ENCODE results near the gene INAFM1.
"Not testable (repeated sequence)": the region's sequence is repeated elsewhere in the genome, so short reads cannot be mapped to it uniquely, and the experiment has no call there.

The INAFM1 gene

GRCh38 chr19:47271949-47272348 lies 2.7 kb upstream of the INAFM1 start:
- no peak for DNase-seq

DNA sequence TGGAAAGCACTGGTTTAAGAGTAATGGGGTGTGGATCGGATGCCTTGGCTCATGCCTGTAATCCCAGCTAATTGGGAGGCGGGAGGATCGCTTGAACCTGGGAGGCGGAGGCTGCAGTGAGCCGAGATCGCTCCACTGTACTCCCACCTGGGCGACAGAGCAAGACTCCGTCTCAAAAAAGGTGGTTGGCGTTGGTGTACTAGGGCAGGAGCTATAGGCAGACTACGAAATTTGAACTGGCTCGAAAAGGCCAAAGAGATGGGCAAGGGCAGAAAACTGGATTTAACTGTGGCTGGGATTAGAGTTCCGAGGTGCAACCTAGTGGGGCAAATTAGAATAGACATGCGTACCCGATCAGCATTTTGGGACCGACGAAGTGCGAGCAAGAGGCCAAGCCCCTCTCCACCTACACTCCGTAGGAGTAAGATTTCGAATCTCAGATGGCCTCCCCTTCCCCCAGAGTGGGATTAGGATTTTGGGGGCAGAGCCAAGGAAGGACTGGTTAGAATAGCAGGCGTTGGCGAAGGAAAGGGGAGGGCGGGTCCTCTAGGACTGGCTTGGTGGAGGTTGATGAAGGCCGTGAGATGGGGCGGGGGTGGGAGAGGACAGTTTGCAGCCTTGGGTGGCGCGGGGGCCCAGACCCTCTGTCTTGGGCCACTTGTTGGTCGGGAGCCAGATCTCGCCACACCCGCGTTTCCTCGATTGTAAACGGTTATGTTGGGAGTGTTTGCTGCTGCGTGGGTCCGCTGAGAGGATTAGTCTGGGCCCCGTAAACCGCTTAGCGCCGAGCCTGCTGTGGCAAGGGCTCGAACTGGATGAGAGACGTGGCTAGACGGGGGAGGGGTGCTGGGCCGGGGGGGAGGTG lies 2.0 kb upstream of the INAFM1 start:
- DNase-seq = no peak

GRCh38 chr19:47273313-47274070 lies 1.2 kb upstream of the INAFM1 start:
- peak; percentile 83 to 88 for DNase-seq

GRCh38 chr19:47274891-47275761 lies 441 bp downstream of the INAFM1 start:
- peak in 1 of 2 experiments; percentile 27 for DNase-seq

DNA sequence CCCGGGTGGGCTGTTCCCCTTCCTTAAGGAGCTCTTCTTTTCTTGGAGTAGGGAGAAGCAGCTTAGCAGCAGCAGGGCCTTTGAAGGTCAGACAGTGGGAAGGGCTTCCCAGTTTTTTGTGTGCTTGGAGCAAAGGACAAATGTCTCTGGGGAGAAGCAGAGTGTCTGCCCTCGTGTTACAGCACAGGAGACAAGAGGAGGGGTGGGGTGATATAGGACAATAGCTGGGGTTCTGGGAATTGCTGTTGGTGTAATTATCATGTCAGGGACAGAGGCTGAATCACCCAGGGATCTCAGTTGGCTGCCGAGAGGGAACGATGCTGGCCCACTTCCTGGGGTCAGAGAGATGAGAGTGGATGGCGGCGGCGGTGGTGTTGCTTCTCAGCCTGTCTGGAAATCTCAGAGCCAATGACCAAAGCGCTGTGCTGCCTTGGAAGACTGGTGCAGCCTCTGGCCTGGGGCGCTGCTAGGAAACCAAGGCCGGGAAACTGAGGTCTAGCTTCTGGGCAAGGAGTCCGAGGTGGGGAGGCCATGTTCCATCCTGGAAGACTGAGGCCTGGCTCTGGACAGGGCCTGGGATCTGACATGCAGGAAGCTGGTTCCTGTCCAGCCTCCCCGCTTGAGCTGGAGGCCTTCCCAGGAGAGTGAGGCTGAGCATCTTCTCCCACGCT lies 1.2 kb downstream of the INAFM1 start:
- no peak for DNase-seq

DNA sequence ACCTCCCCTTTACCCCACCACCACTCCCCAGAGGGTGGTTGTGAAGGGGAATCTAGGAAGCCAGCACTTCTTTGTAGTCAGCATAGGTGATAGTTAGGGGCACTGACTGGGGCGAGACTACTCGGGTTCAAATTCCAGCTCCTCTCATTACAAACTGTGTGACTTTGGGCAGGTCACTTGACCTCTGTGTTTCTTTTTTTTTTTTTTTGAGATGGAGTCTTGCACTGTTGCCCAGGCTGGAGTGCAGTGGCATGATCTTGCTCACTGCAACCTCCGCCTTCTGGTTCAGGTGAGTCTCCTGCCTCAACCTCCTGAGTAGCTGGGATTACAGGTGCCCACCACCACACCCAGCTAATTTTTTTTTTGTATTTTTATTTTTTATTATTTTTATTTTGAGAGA lies 1.8 kb downstream of the INAFM1 start:
- not testable (repeated sequence) for DNase-seq

DNA sequence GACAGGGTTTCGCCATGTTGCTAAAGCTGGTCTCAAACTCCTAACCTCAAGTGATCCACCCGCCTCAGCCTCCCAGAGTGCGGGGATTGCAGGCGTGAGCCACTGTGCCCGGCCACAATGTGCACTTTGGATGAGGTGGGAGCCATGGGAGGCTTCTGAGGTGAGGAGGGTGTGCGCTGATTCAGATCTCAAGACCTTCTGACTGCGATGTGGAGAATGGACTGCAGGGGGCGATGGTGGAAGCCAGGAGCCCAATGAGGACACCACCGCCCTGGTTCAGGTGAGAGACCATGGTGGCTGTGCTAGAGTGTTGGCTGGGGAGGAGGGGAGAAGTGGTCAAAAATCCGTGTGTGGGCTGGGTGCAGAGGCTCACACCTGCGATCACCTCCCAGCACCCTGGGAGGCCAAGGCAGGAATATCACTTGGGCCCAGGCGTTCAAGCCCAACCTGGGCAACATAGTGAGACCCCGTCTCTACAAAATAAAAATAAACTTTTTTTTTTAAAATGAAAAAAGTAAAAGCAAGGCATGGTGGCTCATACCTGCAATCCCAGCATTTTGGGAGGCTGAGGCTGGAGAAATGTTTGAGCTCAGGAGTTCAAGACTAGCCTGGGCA lies 5.6 kb downstream of the INAFM1 start:
- DNase-seq = no peak

DNA sequence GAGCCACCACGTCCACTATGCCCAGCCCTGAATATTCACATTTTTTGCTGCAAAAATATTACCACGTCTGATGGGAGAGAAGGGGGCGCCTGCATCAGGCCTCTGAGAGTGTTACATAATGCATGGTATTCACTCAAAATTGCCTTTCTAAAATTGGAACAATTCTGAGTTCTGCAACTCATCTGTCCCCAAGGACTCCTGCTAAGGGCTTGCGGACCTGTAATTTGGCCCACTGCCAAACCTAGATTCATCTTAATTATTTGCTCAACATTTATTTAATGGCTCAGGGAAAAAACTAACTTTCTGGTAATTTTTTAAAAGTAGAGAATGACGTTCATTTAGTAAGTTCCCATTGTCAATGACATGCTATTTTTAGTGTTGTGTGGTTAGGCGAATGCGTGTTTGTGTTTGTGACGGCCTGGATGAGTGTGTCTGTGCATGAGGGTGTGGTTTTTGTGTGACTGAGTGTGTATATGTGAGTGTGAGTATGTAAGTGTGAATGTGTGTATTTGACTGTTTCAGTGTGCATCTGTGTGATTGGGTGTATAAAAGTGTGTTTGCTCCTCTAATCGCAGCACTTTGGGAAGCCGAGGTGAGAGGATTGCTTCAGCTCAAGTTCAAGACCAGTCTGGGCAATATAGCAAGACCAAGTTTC lies 8.8 kb downstream of the INAFM1 start:
- no peak for DNase-seq

DNA sequence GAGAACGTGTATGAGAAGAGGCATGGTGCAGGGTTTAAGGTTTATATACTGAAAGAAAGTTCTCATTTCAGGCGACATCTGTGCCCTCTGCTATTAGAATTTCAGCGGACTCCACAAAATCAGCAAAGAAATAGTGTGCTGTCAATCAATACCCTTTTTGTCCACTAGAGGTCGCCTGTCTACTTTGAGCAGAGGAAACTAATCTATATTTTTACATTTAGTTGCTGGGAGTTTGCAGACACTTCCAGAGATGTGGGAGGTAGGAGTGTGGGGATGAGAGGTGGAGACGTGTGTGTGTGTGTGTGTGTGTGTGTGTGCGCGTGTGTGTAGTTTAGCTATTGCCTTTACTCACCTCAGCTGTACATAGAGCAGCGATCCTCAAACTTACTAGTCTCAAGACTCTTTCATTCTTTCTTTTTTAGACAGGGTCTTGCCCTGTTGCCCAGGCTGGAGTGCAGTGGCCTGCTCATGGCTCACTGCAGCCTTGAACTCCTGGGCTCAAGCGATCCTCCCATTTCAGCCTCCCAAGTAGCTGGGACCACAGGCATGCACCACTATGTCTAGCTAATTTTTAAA lies 9.7 kb downstream of the INAFM1 start:
- DNase-seq = peak in 1 of 2 experiments; percentile 54

DNA sequence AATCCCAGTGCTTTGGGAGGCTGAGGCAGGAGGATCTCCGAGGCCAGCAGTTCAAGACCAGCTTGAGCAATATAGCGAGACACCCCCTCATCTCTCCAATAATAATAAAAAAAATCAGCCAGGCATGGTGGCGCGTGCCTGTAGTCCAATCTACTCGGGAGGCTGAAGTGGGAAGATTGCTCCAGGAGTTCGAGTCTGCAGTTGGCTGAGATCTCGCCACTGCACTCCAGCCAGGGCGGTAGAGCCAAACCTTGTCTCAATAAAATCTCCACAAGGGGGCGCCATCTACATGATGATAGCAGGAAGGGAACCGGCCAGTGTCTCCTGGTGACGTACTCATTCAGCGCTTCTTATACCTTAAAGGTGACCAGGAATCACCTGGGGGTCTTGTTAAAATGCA lies 21.4 kb downstream of the INAFM1 start:
- DNase-seq = peak; percentile 78 to 92

GRCh38 chr19:47300867-47301266 lies 26.2 kb downstream of the INAFM1 start:
- DNase-seq = not testable (repeated sequence)

GRCh38 chr19:47302249-47302648 lies 27.6 kb downstream of the INAFM1 start:
- DNase-seq = no peak

DNA sequence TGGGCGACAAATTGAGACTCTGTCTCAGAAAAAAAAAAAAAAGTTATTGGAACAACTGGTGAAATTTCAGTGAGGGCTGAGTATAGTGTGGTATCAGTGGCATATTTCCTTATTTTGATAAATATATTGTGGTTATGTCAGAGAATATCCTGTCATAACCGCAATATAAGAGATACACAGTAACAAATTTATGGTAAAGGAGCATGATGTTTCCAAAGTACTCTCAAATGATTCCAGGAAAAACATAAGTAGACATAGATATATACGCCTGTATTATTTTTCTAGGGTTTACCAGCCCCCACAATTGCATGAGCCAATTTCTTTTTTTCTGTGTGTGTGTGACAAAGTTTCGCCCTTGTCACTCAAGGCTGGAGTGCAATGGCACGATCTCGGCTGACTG lies 29.3 kb downstream of the INAFM1 start:
- no peak for DNase-seq

GRCh38 chr19:47305309-47305751 lies 30.6 kb downstream of the INAFM1 start:
- DNase-seq = peak in 1 of 2 experiments; percentile 57

DNA sequence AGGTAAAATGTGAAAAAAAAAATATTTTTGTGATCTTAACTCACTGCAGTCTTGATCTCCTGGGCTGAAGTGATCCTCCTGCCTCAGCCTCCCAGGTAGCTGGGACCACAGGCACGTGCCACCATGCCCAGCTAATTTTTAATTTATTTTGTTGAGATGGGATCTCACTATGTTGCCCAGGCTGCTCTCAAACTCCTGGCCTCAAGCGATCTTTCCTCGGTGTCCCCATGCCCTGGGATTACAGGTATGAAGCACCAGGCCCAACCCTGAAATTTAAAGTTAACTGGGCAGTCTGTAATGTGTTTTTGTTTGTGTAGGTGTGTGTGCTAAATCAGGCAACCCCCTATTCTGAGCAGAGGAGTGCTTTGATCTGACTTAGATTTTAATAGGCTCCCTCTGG lies 31.6 kb downstream of the INAFM1 start:
- DNase-seq = no peak

- DNase-seq = no peak
These were observed 34.4 kb downstream of the INAFM1 start for GRCh38 chr19:47309038-47309437.

DNA sequence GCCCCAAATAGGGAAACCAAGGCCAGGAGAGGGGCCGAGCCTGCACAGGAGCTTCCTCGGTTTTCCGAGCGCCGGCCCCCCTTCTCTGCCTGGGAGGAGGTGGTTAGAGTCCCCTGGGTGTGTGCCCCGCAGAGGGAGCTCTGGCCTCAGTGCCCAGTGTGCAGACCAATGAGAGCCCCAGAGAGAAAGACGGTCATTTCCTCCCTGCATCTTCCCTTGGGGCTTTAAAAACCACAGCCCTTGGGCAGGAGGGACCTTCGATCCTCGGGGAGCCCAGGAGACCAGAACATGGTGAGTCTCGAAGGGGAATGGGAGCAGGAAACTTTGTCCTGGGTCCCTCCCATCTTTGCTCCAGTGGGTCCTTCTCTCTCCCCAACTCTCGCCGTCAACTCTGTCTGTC lies 34.9 kb downstream of the INAFM1 start, which contains the start of gene C5AR1:
Gene C5AR1 (plus strand): TSS at position 254 of the 400 bp plus-strand sequence. CDS start 35 bp downstream, at position 289.
- DNase-seq = no peak

- no peak for DNase-seq
These were observed 35.6 kb downstream of the INAFM1 start for GRCh38 chr19:47310323-47310722.

GRCh38 chr19:47310819-47311218 lies 36.1 kb downstream of the INAFM1 start:
- DNase-seq = no peak

DNA sequence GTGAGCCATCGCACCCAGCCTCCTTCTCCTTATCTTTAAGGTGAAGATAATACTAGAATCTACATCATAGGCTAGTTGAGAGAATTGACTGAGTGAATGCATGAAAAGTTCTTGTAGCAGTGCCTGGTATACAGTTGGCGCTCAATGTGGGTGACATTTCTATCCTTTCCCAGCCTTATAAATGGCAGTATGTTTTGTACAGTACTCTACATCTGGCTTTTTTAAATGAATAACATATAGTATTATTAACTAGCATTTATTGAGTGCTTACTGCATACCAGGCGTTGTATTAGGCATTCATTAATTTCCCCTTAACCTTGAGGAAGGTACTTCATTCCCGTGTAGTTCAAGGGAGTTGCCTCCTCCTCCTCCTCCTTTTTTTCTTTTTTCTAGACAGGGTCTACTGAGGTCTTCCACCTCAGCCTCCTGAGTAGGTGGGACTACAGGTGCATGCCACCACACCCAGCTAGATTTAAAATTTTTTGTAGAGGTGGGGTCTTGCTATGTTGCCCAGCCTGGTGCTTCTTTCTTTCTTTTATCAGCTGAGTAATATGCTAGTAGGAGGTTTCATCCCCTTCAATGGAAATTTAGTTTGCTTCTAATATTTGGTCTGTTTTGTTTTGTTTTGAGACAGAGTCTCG lies 37.8 kb downstream of the INAFM1 start:
- DNase-seq = no peak

Measured in NCI-H1930 (cell line).